WERI-Rb-1 (cell line): ENCODE data around the gene RALY.

ENCODE experiments used
- DNase-seq: peaks from one replicate; pipeline ENCODE4 v3.0.0-alpha.2; 2020
- H3K27ac ChIP-seq: fragments of 250-450 bp; sonication (Bioruptor Pico); 2 replicates; pipeline ENCODE4 v1.5.1; 2020; ENCODE audit warnings: mild to moderate bottlenecking, moderate library complexity
- H3K27me3 ChIP-seq: fragments of 250-450 bp; sonication (Bioruptor Pico); 2 replicates; pipeline ENCODE4 v1.5.1; 2021; ENCODE audit warnings: mild to moderate bottlenecking, low read depth, moderate library complexity; ENCODE audit not compliant: insufficient read depth, severe bottlenecking
- H3K36me3 ChIP-seq: fragments of 250-450 bp; sonication (Bioruptor Pico); 2 replicates; pipeline ENCODE4 v1.5.1; 2020; ENCODE audit warnings: mild to moderate bottlenecking, moderate library complexity
- H3K4me3 ChIP-seq: 2 replicates; pipeline ENCODE4 v1.5.1; 2011; ENCODE audit warnings: low read depth, mild to moderate bottlenecking, control low read depth, low read length
- H3K9me3 ChIP-seq: fragments of 250-450 bp; sonication (Bioruptor Pico); 2 replicates; pipeline ENCODE4 v1.5.1; 2021; ENCODE audit warnings: mild to moderate bottlenecking, moderate library complexity; ENCODE audit not compliant: severe bottlenecking
- TF ChIP-seq, protein P1 (sequence below): IDR thresholded peaks from 2 replicates; pipeline ENCODE4 v1.5.1; 2011; ENCODE audit warnings: low read depth, mild to moderate bottlenecking, control low read depth, inconsistent platforms, low read length

Gene RALY

DNA sequence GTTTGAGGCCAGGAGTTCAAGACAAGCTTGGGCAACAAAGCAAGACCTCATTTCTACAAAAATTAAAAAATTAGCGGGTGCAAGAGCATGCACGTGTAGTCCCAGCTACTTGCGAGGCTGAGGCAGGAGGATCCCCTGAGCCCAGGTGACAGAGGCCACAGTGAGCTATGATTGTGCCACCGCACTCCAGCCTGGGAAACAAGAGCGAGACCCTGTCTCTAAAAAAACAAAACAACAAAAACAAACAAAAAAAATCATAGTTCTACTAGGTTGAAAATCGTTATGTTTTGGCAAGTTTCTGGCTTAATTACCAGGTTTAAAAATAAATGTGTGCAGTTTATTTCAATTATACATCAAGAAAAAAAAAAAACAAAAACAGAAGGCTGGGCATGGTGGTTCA is 115.7 kb downstream of the RALY start:
- Histone ChIP-seq H3K27me3 (no peaks in the 10 kb centered on the region), H3K9me3 (no peaks in the 10 kb centered on the region), H3K36me3 (peaks cover 60% of the 10 kb centered on the region), H3K4me3 (no peak overlapping the region), H3K27ac (no peak overlapping the region)
- TF ChIP-seq, protein P1, sequence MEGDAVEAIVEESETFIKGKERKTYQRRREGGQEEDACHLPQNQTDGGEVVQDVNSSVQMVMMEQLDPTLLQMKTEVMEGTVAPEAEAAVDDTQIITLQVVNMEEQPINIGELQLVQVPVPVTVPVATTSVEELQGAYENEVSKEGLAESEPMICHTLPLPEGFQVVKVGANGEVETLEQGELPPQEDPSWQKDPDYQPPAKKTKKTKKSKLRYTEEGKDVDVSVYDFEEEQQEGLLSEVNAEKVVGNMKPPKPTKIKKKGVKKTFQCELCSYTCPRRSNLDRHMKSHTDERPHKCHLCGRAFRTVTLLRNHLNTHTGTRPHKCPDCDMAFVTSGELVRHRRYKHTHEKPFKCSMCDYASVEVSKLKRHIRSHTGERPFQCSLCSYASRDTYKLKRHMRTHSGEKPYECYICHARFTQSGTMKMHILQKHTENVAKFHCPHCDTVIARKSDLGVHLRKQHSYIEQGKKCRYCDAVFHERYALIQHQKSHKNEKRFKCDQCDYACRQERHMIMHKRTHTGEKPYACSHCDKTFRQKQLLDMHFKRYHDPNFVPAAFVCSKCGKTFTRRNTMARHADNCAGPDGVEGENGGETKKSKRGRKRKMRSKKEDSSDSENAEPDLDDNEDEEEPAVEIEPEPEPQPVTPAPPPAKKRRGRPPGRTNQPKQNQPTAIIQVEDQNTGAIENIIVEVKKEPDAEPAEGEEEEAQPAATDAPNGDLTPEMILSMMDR = no peak
- DNase-seq = no peak

DNA sequence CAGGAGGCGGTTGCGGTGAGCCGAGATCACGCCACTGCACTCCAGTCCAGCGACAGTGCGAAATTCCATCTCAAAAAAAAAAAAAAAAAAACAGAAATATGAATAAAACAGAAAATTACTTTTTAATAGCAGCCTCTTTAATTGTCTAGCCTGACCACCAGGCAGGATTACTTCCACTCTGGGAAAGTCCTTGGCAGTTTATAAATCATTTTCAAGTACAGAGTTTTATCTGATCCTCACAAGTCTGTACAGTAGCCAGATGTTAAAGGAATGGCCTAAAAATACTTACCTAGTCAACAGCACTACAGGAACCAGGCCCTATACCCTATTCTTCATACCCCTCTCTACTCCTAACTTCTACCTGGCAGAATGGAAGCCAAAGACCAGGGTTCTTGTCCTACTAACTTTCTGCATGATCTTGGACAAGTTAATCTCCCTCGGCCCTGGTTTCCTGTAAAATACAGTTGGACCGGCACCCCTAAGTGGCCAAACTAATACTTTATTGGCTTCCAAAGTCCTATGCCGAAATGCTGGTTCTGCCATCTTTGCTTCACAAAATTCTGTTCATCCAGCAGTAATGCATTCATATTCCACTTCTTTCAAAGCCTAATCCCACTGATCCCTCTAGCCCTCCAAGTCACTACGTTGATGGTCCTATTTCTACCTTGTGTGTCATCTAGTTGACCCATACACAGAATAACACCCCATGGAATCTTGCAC is 116.5 kb downstream of the RALY start:
- DNase-seq = no peak
- H3K9me3 ChIP-seq = no peaks in the 10 kb centered on the region
- H3K27ac ChIP-seq = no peak overlapping the region
- peak overlapping the region; percentile 87 for H3K4me3 ChIP-seq
- no peaks in the 10 kb centered on the region for H3K27me3 ChIP-seq
- H3K36me3 ChIP-seq = peaks cover 52% of the 10 kb centered on the region
- TF ChIP-seq, protein P1 = no peak

DNA sequence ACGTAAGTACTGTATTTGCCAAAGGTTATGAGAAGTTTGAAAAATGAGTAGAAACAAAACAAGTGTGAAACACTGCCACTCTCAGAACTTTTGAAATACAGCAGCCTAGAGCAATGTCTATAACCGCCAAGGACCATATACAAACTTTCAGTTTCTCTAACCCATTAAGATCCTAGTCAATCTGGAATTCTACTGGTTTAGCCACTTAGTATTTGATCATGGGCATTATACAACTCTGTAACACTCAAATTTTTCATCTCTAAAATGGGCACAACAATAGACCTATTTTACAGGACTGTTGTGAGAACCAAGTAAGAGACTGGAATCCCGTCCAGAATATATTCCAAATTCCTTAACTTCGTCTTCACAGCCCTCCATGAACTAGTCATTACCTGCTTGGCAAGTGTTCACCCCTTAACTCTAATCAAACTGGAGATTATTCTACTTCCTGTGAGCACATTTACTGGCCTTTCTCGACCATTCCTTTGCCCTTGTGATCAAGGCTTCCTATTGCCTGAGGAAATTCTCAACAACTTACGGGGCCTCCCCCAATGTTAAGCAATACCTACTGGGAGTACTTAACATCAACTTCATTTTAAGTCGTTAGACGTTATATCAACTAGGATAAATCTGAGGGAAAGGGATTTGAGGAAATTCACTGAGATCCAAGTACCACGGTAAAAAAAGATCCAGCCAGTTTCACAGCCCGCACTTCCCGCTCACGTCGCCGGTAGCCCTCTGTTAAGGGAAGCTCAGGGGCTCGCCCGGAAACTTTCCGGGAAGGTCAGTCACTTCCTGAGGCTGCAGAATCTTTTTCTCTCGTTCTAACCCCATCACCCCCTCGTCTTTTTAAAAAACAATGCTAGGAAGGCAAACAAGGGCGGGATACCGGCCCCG is 117.3 kb downstream of the RALY start:
- no peaks in the 10 kb centered on the region for H3K9me3 ChIP-seq
- no peaks in the 10 kb centered on the region for H3K27me3 ChIP-seq
- DNase-seq = no peak
- peak overlapping the region; percentile 99 for H3K27ac ChIP-seq
- TF ChIP-seq, protein P1 = no peak
- peak overlapping the region; percentile 87 for H3K4me3 ChIP-seq
- H3K36me3 ChIP-seq = peaks cover 44% of the 10 kb centered on the region

DNA sequence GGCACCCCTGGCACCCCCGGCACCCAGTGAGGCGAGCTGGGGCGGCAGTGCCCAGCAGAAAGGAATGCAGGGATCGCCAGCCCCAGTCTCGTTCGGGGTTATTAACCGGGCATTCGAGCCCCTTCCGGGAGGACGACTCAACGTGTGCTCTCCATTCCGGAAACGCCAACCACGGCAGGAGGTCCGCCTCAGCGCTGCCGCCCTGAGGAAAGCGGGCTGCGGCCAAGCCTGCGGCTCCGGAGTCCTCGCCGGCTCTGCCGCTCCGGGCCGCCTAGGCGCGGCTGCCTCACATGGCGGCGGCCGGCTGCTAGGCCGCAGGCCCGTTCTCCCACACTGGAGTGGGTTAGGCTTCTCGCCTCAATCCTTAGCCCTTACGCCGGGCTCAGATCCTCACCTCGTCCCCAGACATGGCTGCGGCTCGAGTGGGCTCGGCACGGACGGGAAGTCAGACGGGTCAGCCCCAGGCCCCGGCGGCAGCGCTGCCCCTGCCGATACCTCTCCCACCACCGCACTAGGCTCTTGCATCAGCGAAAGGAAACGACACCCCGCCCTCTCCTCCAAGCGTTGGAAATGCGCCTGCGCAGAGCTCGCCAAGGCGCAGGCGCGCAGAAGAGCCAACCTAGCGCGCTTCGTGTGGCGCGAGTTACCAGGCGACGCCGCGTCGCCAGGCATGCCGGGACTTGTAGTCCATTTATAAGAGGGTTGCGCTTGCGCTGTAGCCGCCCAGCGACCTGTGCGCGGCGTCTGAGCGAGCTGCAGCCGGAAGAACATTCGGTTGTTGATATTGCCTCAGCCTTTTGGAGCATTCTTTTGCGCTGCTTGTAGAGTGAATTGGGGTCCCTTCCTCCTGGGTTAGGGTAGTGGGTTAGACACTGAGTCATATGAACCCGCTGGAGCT is 118.2 kb downstream of the RALY start, which contains the start of gene EIF2S2:
Gene EIF2S2, minus strand, starts transcription at position 542 of the 898 bp plus-strand sequence. Its CDS starts 133 bp downstream, at position 409.
- Histone ChIP-seq H3K27me3 (no peaks in the 10 kb centered on the region), H3K4me3 (peak within 1 kb of the TSS; percentile 87), H3K27ac (peak within 1 kb of the TSS; percentile 99), H3K9me3 (no peaks in the 10 kb centered on the region), H3K36me3 (peaks cover 37% of the 10 kb centered on the region)
- DNase-seq = peak; percentile 97
- TF ChIP-seq, protein P1 = no peak

DNA sequence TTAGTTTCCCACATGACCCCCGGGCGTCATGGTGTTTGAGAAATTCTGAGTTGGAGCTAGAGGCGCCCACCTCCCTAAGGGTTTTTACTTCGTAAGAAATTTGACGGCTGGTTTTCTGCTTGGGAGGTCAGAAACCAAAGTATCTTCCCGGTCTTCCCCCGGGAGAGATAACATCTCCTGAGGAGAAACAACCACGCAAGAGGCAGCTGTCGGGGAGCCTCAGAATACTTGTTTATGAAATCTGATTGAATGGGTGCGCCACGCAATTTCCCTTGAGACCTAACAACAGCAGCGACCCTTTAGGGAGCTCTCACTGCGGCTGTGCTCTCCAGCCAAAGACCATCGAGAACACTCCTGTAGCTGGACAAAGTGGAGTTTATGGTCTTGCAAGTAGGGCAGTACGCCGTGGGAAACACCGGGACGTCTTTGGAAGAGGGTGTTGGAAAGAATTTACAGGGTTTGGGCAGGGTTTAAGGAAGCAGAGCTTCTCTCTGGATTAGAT is 118.9 kb downstream of the RALY start:
- DNase-seq = peak; percentile 28
- peak overlapping the region; percentile 99 for H3K27ac ChIP-seq
- TF ChIP-seq, protein P1 = no peak

More for the DNA sequence above, 118.9 kb downstream of the RALY start:
- H3K4me3 ChIP-seq = peak overlapping the region; percentile 87
- H3K27me3 ChIP-seq = no peaks in the 10 kb centered on the region
- H3K9me3 ChIP-seq = no peaks in the 10 kb centered on the region
- peaks cover 33% of the 10 kb centered on the region for H3K36me3 ChIP-seq
